OCI-LY1 (cell line): Measurements from ENCODE around the gene RCN2.

Source experiments
- EZH2 ChIP-seq: fragments of 200-600 bp; sonication (generic), shearing (Covaris generic); IDR thresholded peaks from 2 replicates; pipeline ENCODE4 v1.8.0; 2017; ENCODE audit warnings: borderline replicate concordance, mixed run types, mild to moderate bottlenecking, antibody characterized with exemption, low read length, moderate library complexity, mixed read lengths
- TF ChIP-seq, protein P1 (sequence below): fragments of 200-600 bp; sonication (generic), shearing (Covaris generic); IDR thresholded peaks from 2 replicates; pipeline ENCODE4 v1.5.1; 2017; ENCODE audit warnings: mild to moderate bottlenecking, antibody characterized with exemption, low read length, moderate library complexity, mixed read lengths

DNA sequence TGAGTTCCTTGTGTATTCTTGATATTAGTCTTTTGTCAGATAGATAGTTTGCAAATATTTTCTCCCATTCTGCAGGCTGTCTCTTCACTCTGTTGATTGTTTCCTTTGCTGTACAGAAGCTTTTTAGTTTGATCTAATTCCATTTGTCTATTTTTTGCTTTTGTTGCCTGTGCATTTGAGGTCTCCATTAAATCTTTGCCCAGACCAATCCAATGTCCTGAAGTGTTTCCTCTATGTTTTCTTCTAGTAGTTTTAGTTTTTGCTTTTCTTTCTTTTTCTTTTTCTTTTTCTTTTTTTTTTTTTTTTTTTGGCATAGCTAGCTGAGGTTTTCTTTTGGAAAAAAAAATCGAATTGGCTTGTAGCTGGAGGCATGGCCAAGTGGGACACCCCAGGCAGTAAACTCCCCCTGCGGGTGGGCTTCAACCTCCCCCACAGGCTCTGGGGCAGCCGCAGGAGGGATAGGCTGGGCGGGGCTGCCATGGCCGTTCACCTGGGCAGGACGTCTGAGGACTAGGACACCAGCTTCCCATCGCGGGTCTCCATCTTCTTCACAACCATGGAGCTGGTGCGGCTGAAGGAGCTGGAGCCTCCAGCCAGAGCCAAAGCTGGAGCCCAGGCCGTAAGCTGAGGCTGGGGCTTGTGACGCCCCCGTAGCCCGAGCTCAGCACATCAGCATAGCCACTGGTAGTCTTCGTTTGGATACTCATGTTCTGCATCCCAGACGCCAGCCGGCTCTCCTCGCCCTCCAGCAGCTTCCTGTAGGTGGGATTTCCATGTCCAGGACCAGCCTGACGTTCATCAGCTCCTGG lies 47.2 kb downstream of the RCN2 start:
- TF ChIP-seq, protein P1, sequence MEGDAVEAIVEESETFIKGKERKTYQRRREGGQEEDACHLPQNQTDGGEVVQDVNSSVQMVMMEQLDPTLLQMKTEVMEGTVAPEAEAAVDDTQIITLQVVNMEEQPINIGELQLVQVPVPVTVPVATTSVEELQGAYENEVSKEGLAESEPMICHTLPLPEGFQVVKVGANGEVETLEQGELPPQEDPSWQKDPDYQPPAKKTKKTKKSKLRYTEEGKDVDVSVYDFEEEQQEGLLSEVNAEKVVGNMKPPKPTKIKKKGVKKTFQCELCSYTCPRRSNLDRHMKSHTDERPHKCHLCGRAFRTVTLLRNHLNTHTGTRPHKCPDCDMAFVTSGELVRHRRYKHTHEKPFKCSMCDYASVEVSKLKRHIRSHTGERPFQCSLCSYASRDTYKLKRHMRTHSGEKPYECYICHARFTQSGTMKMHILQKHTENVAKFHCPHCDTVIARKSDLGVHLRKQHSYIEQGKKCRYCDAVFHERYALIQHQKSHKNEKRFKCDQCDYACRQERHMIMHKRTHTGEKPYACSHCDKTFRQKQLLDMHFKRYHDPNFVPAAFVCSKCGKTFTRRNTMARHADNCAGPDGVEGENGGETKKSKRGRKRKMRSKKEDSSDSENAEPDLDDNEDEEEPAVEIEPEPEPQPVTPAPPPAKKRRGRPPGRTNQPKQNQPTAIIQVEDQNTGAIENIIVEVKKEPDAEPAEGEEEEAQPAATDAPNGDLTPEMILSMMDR, result no peak
- TF ChIP-seq EZH2, result no peak
